Measurements from ENCODE around the gene ZIM2. TPM values are rescaled to one million over a fixed set of nuclear protein-coding genes. Genes with fewer than 3 reads are reported as not detected.

ZIM2 gene
- total and polyA plus RNA-seq, 2 of the 4 experiments (the other 2 are of a cell fraction): not detected

- no peak for ATAC-seq (ENCODE audit: low read depth)
- ChIA-PET CTCF (no interaction called here), POLR2A (ENCODE audit: unreplicated experiment) (no interaction called here)
- no peak overlapping the region for H3K18ac ChIP-seq (ENCODE audit: low read depth, low read length)
- H4K5ac ChIP-seq (ENCODE audit: low read depth, low read length): no peak overlapping the region
- no peak overlapping the region for H3K4me3 ChIP-seq (ENCODE audit: insufficient read depth, low read depth, low read length)
- no peak overlapping the region for H3K4me2 ChIP-seq (ENCODE audit: low read depth, low read length)
- no peak overlapping the region for H2BK120ac ChIP-seq (ENCODE audit: low read depth, low read length)
- no peak for DNase-seq
- peaks cover 33% of the 10 kb centered on the region for H3K9me3 ChIP-seq (ENCODE audit: control insufficient read depth, insufficient read depth, low read length)
- no peak overlapping the region for H2AFZ ChIP-seq (replicated peaks; ENCODE audit: low read length, poor library complexity)
- in situ Hi-C loops (cut with MboI; ENCODE audit: low sequenced_read_pairs) (no loop called here), intact Hi-C loops (cut with micrococcal nuclease) (no loop called here), dilution Hi-C loops (cut with HindIII; ENCODE audit: low sequenced_read_pairs, unreplicated experiment) (no loop called here)
- no peaks in the 10 kb centered on the region for H3K9me1 ChIP-seq (ENCODE audit: insufficient read depth, low read length)
- no peaks in the 10 kb centered on the region for H3K79me1 ChIP-seq (ENCODE audit: low read depth in 1 of 2, low read length in 2 of 2)
- no peak overlapping the region for H4K8ac ChIP-seq (ENCODE audit: low read depth in 2 of 2, low read length in 2 of 2)
- H3K23ac ChIP-seq (ENCODE audit: low read depth, low read length): no peak overlapping the region
- no peak overlapping the region for H3K4ac ChIP-seq (ENCODE audit: low read depth, low read length)
- no peak overlapping the region for H2AK9ac ChIP-seq (replicated peaks; ENCODE audit: low read depth, low read length, poor library complexity)
- H2AK5ac ChIP-seq (ENCODE audit: low read depth, low read length): no peak overlapping the region
- H3K4me1 ChIP-seq (ENCODE audit: control insufficient read depth, insufficient read depth, low read length): no peaks in the 10 kb centered on the region
- H2BK15ac ChIP-seq (ENCODE audit: low read depth, low read length): no peak overlapping the region
- TF ChIP-seq MAFK (IDR thresholded peaks at IDR 0.05; ENCODE audit: low read depth, low read length) (no peak), CTCF (conservative IDR thresholded peaks at IDR 0.05; ENCODE audit: low read depth, low read length) (no peak), FOS (IDR thresholded peaks at IDR 0.05; ENCODE audit: low read depth, low read length) (no peak), CEBPB (IDR thresholded peaks at IDR 0.05; ENCODE audit: low read depth, low read length) (no peak), RCOR1 (IDR thresholded peaks at IDR 0.05; ENCODE audit: insufficient replicate concordance, low read length) (no peak), RAD21 (IDR thresholded peaks at IDR 0.05; ENCODE audit: low read length) (no peak), BHLHE40 (IDR thresholded peaks at IDR 0.05; ENCODE audit: low read depth, low read length) (no peak), RFX5 (IDR thresholded peaks at IDR 0.05; ENCODE audit: low read depth, low read length) (no peak), POLR2A (IDR thresholded peaks at IDR 0.05; ENCODE audit: low read depth, low read length) (no peak), CHD1 (IDR thresholded peaks at IDR 0.05; ENCODE audit: low read depth, low read length) (no peak), NFE2L2 (IDR thresholded peaks at IDR 0.05; ENCODE audit: low read depth, low read length) (no peak), SMC3 (IDR thresholded peaks at IDR 0.05; ENCODE audit: low read depth, low read length) (no peak), USF2 (IDR thresholded peaks at IDR 0.05; ENCODE audit: low read depth, low read length) (no peak), MAZ (IDR thresholded peaks at IDR 0.05; ENCODE audit: borderline replicate concordance, low read depth, low read length) (no peak), ELK1 (IDR thresholded peaks at IDR 0.05; ENCODE audit: borderline replicate concordance, low read depth, low read length) (no peak), MXI1 (IDR thresholded peaks at IDR 0.05; ENCODE audit: borderline replicate concordance, low read depth, low read length) (no peak)
- no peaks in the 10 kb centered on the region for H4K20me1 ChIP-seq (ENCODE audit: insufficient read depth, low read length)
- no peak overlapping the region for H4K91ac ChIP-seq (ENCODE audit: insufficient read depth, low read depth, low read length)
- H3K27me3 ChIP-seq (ENCODE audit: control insufficient read depth, insufficient read depth, low read length): no peaks in the 10 kb centered on the region
- no peak overlapping the region for H2BK20ac ChIP-seq (ENCODE audit: low read depth, low read length)
- no peak overlapping the region for H3K14ac ChIP-seq (replicated peaks; ENCODE audit: low read depth, low read length)
- no peak overlapping the region for H3K9ac ChIP-seq (ENCODE audit: low read depth, low read length)
- BruUV-seq (replicated peaks): no TSS peak
- H2BK5ac ChIP-seq (ENCODE audit: low read depth, low read length, poor library complexity, severe bottlenecking): no peak overlapping the region
- no peak overlapping the region for H3K27ac ChIP-seq (ENCODE audit: insufficient read depth, low read length)
- 40% methylated on average over 1 of the region's 3 CpGs; no CpG with 5 or more reads in 1 of the 2 experiments for WGBS, 2 experiments (ENCODE audit: extremely low coverage in 2 of 2, insufficient read length in 1 of 2)
- H3K56ac ChIP-seq (ENCODE audit: extremely low read depth, insufficient read depth, low read length): no peak overlapping the region
- H3K36me3 ChIP-seq (ENCODE audit: control insufficient read depth, insufficient read depth, low read length): no peaks in the 10 kb centered on the region
These were observed 94.2 kb downstream of the ZIM2 start for GRCh38 chr19:56746367-56746766.

Data from IMR-90 (cell line).